GM12891 (cell line): ENCODE measurements around the gene ALDH1L1.

Source experiments
- PAX5 ChIP-seq: IDR thresholded peaks from 2 replicates; pipeline ENCODE4 v1.6.1; 2011; ENCODE audit warnings: low read length, moderate library complexity, mild to moderate bottlenecking; ENCODE audit not compliant: insufficient read depth, severe bottlenecking
- POLR2A ChIP-seq: IDR thresholded peaks from 2 replicates; pipeline ENCODE4 v1.6.1; 2011; ENCODE audit warnings: low read depth, low read length, control low read depth
- POLR2AphosphoS5 ChIP-seq: IDR thresholded peaks from 2 replicates; pipeline ENCODE4 v1.6.1; 2011; ENCODE audit warnings: low read depth, low read length, control low read depth
- POU2F2 ChIP-seq: IDR thresholded peaks from 2 replicates; pipeline ENCODE4 v1.6.1; 2011; ENCODE audit warnings: low read depth, mild to moderate bottlenecking, control low read depth, low read length, moderate library complexity
- SPI1 ChIP-seq: IDR thresholded peaks from 2 replicates; pipeline ENCODE4 v1.6.1; 2011; ENCODE audit warnings: low read depth, low read length, control low read depth
- TAF1 ChIP-seq: IDR thresholded peaks from 2 replicates; pipeline ENCODE4 v1.6.1; 2011; ENCODE audit warnings: low read depth, low read length, control low read depth

DNA sequence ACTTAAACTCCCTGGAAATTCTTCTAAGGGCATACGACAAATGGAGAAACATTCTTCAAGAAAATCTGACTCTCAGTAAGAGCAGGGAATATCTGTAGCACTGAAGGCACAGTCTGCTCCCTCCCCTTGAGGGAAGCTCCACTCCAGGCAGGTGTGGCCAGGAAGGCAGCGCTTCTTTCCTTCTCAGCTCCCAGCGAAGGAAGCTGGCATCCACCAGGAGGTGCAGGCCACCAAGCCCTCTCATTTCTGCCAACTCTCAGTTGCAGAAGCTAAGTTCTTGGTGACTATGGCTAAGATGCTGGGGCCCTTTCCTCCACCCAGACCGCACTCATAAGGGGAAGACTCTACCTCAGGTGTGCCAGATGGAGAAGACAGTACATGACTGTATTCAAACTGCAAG lies 58.8 kb downstream of the ALDH1L1 start:
- TF ChIP-seq SPI1, result no peak
- TF ChIP-seq POLR2A, result no peak
- no peak for TF ChIP-seq POLR2AphosphoS5
- TF ChIP-seq TAF1, result no peak
- TF ChIP-seq PAX5, result no peak
- TF ChIP-seq POU2F2, result no peak
